ENCODE results near the gene MAPK1IP1L. TPM values are rescaled to one million over a fixed set of nuclear protein-coding genes. Genes with fewer than 3 reads are reported as not detected.
A peak's percentile ranks its signal among the peaks of the same experiment; 100 is the strongest.
"Not testable (repeated sequence)": the region's sequence is repeated elsewhere in the genome, so short reads cannot be mapped to it uniquely, and the experiment has no call there.

The MAPK1IP1L gene
- total RNA-seq, 1 experiment from 2014 or later = 55.3 TPM

DNA sequence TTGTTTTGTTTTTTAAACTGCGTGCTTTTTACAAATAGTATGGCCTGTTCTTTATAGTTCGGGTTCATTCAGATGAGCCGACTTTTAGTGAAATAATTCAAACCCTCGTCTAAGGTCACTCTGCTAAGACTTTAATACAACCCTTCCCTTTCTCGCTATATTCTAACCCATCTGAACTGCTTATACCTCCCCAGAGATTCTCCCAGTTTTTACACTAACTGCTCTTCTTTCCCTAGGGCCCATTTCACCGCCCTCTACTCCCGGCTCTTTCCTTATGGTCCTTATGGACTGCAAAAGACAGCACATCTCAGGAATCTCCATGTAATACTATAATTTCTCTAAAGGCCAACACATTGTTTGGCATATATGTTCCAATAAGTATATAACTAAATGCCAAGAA, 2.1 kb downstream of the MAPK1IP1L start:
- no peak for DNase-seq (ENCODE audit: low read depth)

DNA sequence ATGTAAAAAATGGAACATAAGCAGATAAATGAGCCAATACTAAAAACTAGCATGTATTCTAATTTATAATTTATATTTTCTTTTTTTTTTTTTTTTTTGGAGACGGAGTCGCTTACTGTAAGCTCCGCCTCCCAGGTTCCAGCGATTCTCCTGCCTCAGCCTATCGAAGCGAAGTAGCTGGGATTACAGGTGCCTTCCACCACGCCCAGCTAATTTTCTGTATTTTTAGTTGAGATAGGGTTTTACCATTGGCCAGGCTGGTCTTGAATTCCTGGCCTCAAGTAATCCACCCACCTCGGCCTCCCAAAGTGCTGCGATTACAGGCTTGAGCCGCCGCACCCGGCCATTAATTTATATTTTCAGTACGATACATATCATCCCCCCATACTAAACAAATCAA, 2.7 kb downstream of the MAPK1IP1L start:
- no peak for DNase-seq (ENCODE audit: low read depth)

DNA sequence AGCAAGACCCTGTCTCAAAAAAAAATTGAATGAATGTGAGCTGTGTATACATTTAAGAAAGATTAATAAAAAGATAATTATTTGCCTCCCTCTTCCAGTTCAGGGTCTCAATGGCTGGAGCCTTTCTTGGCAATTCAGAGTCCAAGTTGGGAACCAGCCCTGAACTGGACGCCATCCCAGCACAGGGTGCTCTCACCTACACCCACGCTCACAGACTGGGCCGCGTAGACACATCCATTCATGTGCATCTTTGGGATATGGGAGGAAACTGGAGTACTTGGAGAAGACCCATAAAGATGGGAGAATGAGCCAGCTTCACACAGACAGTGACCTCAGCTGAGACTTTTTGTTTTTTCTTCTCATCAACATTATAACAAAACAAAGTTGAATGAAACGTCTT, 6.5 kb downstream of the MAPK1IP1L start:
- no peak for DNase-seq (ENCODE audit: low read depth)

DNA sequence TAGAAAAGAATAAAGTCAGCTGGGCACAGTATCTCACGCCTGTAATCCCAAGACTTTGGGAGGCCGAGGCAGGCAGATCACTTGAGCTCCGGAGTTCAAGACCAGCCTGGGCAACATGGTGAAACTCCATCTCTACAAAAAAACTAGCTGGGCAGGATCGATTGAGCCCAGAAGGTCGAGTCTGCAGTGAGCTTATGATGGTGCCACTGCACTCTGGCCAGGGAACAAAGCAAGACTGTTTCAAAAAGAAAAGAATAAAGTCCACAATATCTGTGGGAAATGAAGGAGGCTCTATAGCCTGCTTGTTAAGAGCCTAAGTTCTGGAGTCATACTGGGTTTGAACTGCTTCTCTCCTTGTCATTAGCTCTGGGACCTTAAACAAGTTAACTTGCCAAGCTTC, 7.9 kb downstream of the MAPK1IP1L start:
- DNase-seq (ENCODE audit: low read depth) = no peak

DNA sequence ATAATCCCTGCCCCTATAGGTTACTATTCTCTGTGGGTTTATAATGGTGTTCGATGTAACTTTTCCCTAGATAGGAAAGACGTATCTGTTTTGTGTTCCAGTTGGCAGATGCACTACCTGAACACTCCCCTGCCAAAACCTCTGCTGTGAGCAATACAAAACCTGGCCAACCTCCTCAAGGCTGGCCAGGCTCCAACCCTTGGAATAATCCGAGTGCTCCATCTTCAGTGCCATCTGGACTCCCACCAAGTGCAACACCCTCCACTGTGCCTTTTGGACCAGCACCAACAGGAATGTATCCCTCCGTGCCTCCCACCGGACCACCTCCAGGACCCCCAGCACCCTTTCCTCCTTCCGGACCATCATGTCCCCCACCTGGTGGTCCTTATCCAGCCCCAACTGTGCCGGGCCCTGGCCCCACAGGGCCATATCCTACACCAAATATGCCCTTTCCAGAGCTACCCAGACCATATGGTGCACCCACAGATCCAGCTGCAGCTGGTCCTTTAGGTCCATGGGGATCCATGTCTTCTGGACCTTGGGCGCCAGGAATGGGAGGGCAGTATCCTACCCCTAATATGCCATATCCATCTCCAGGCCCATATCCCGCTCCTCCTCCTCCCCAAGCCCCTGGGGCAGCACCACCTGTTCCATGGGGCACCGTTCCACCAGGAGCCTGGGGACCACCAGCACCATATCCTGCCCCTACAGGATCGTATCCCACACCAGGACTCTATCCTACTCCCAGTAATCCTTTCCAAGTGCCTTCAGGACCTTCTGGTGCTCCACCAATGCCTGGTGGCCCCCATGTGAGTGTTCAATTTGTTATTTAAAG, 11.3 kb downstream of the MAPK1IP1L start:
- DNase-seq (ENCODE audit: low read depth) = no peak

DNA sequence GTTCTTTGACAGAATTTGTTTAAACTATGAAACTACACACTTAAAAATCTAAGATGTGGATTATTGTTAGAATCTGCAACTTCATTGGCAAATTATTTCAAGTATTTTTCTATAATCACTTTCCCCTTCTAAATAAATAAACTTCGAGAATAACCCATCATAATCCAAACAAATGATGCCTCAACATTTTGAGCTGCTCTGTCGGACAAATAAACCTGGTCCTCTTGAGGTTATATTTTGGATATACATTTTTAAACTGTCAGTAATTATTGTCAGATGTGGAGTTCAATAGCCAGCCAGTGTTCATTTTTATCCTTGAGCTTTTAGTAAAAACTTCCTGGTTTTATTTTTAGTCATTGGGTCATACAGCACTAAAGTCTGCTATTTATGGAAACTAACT, 13.4 kb downstream of the MAPK1IP1L start:
- DNase-seq (ENCODE audit: low read depth) = not testable (repeated sequence)

DNA sequence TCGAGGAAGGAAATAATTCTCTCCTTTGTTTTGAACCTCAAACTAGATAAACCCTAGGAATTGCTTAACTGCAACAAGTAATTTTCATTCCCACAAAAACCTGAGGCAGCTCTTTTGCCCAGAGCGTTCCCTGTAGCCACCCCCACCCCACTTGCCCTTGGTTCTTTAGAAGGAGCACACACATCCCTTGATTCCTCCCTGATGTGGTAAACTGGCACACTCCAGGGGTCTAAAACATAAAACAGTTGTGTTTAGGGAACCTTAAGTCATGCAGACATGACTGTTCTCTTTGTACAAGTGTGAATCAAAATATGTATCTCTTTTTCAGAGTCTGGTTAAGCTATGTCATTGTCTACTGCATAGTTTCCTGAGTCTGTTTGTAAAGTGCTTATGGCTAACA, 14.0 kb downstream of the MAPK1IP1L start:
- no peak for DNase-seq (ENCODE audit: low read depth)

DNA sequence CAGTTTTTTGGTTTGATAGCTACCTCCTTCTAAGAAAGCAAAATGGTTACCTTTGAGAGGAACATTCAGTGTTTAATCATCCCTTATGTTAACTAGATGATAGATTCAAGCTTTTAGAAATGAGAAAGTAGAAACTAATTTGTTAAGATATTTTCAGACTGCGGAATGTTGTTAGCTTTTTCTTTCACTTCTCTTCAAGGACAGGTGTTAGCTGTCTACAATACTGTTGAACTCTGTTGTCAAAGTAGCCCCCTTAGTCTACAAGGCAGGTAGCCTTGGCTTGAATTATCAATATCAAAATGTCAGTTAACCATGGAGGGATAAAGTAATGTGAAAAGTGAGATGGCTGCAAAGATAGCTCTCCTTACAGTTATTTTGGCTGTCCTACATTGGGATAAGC, 14.8 kb downstream of the MAPK1IP1L start:
- DNase-seq (ENCODE audit: low read depth) = no peak

DNA sequence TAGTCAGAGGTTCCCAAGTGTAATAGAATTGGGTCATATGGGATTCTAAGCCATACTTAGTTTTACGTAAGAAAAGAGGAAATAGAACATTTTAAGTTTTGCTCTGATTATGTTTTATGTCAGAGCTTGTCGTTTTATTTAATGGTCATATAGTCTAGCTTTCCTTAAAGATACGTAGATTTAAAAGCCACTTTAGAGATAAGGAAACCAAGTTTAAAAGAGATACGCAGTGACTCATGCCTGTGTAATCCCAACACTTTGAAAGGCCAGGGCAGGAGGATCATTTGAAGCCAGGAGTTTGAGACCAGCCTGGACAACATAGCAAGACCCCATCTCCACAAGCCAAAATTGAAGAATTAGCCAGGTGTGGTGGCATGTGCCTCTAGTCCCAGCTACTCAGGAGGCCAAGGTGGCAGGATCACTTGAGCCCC, 19.5 kb downstream of the MAPK1IP1L start:
- no peak for DNase-seq (ENCODE audit: low read depth)

DNA sequence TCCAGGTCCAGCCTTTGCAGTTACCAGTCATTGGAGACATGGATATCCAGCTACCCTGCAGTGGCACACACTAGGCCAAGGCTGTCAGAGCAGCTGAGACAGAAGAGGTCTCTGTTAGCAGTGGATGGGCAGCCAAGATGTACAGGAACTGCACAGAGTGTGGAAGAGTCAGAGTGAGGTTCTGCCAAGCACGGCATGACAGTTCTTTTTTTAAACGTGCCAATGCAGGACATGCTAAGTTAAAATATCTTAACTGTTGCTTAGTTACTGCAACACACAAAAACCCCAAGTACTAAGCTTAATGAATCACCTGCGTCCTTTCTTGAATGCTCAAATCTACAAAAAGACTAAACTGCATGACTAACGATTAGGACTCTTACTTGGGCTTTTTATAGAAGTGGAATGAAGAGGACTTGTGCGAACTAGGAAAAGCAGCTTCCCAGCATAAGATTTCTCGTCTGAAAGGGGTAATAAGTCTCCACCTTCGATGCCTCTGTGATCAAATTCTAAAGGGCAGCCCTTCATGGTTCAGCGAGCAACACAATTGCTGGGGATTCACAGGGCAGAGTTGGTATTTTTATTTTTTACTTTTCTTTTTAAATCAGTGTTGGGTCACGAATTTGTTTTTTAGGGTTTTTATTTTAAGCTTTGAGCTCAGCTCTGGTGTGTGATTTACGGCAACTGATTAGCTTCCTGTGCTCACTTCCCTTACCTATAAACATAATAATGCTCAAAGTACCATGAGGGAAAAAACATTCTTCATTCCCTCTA, 20.6 kb downstream of the MAPK1IP1L start:
- DNase-seq (ENCODE audit: low read depth) = peak; percentile 91

DNA sequence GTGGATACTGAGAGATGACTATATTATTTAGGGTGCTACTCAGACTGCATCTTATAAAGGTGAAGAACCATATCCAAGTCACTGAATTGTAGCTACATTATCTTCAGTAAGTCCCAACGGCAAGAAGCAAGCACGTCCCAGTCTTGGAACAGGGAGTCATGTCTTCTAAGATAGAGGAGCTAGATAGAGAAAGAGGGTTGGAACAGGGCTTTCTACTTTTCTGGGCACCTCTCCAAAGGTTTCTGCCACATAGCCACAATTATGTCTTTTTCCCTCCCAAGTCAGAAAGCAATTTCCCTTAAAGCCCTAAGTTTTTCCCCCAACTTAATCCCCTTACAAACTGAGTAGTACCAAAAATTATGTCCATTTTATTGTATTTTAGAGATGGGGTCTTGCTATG, 22.4 kb downstream of the MAPK1IP1L start:
- peak; percentile 45 for DNase-seq (ENCODE audit: low read depth)

DNA sequence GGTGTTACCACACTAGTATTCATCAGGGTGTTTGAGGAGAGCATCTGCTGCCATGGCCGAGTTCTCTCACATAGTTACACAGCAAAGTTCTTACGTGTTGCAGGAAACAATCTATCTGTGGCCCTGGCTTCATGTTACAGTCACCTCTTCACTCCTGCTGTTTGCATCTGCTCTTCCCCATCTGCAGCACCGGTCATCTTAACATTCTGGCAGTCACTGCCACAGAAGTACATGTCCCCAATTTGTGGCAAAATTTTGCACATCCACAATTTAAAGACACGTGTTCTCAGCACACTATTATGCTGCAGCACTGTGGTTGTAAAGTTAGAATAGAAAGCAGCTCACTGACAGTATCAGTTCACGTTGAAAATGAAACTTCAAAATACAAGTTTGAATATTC, 23.2 kb downstream of the MAPK1IP1L start:
- DNase-seq (ENCODE audit: low read depth) = no peak

DNA sequence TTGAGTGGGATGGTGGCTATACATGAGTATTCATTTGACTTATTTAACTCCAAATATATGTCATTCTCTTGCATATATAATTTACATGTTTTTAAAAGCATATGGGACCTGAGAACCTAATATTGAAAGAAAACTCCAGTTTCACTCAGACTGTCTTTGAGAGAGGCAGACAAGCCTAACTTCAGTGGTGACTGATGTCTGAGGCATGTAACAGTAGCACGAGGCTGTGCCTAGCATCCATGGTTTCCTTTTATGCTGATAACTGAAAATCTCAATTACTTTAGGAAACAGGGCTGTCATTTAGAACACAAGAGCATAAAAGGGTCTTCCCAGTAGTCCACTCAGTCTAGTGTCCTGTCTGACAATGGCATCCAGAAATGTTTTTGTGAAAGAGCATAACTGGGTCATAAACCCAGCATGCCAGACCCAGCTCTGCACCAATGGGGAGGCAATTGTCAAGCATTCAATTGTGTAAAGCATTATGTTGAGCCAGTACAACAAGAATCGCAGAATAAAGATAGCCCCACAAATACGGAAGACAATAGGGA, 24.3 kb downstream of the MAPK1IP1L start:
- no peak for DNase-seq (ENCODE audit: low read depth)

DNA sequence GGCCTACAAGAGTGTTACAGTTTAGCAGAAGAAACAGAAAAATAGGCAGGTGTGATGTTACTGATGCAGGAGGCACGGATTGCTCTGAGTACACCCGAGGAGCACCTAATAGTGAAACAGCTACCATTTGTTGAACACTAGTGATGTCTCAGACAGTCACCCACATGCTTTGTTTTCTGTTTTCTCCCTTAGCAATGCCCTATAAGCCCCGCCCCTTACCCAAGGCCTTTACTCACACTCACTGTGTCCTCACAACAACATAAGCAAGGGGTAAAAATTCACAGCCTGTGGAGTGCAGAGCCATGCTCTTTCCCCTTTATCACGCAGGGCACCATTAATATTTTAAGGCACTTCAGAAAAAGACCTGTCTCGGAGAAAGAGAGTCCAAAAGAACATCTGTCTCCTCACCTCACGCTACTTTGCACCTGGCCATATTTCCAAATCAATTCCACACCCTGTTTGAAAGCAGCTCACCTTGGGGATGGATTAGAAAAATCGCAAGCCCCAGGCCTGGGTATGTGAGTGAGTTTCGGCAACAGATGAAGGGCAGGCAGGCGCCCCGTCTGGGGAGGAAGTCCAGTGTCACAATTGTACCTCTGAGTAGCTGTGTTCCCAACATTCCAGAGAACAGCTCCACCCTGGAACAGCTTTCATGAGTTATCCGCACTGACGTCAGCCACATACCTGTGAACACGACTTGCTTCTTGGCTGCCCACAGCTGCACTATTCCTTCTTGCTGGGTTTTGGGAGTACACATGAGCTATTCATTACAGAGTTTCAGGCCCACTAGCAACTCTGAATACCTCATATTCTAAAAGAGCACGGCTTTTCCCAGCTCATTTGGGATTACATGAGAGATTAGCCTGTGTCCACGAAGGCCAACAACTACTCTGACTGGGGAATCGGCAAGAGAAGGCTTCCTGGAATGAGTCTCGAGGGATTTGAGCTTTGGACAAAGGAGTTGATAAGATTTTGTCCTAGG, 26.0 kb downstream of the MAPK1IP1L start:
- DNase-seq (ENCODE audit: low read depth) = peak; percentile 25

DNA sequence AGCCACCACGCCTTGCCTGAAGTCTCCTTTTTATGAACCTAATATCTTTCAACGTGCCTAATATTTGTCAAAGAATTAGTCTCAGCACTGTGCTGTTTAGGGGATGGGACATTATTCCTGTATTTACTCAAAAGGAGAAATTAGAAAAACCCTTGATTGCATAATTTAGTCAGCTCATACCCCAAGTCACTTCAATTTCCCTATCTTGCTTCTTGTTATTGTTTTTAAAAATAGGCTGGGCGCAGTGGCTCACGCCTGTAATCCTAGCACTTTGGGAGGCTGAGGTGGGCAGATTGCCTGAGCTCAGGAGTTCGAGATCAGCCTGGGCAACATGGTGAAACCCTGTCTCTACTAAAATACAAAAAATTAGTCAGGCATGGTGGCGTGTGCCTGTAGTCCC, 28.5 kb downstream of the MAPK1IP1L start:
- DNase-seq (ENCODE audit: low read depth) = not testable (repeated sequence)

DNA sequence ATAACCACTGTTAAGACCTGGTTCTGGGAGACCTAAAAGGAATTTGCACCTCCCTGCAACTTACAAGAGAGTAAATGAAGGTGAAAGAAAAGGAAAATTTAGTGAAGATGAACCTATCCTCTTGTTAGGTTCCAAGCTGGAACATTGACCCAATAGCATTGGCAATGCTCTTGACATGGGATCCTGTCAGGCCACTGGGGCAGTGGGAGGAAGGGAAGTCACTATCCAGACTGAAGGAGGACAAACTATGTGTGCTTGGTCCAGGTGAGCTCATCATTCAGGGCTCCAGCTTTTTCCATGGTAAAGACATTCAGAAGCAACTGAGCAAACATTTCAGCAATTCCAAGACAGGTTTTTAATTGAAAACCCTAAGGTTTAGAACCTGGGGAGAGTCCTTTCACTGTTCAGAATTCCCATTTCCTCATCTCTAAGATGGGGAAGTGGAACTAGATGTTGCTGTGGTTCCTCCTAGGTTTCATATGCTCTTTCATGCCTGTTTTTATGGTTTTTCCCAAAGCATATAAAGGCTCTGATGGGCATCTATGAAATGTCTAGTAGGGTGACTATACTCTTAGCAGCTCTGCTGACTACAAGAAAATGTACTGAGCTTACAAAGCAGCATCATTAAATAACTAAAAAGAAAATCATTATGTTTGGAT, 33.1 kb downstream of the MAPK1IP1L start:
- DNase-seq (ENCODE audit: low read depth) = no peak

DNA sequence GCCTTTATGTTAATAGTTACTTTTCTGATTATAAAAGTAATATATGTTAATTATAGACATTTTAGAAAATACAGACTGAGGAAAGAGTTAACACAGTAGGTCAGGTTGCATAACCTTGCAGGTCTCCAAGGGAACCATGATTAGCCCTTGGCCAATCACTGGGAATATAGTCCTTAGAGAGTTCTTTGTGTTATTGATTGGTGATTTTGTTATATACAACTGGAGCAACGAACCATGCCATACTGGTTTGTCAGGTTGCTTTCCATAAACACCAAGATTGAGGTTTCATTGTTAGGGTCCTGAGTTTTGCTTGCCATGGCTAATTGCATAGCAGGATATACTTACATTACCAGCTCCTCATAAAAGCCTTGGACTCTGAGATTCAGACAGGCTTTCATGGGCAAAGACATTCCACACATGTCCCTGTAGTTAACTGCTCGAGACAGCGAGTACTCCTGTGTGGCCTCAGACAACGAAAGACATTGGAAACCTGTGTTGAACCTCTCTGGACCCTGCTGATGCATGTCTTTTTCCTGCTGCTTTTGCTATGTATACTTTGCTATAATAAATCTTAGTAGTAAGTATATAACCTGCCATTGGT, 33.7 kb downstream of the MAPK1IP1L start:
- no peak for DNase-seq (ENCODE audit: low read depth)

DNA sequence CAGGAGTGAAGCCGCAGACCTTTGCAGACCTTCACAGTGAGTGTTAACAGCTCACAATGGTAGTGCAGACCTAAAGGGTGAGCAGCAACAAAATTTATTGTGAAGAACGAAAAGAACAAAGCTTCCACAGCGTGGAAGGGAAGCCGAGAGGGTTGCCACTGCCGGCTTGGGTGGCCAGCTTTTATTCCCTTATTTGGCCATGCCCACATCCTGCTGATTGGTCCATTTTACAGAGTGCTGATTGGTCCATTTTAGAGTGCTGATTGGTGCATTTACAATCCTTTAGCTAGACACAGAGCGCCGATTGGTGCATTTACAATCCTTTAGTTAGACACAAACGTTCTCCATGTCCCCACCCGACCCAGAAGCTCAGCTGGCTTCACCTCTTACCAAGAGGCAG, 35.5 kb downstream of the MAPK1IP1L start:
- no peak for DNase-seq (ENCODE audit: low read depth)

DNA sequence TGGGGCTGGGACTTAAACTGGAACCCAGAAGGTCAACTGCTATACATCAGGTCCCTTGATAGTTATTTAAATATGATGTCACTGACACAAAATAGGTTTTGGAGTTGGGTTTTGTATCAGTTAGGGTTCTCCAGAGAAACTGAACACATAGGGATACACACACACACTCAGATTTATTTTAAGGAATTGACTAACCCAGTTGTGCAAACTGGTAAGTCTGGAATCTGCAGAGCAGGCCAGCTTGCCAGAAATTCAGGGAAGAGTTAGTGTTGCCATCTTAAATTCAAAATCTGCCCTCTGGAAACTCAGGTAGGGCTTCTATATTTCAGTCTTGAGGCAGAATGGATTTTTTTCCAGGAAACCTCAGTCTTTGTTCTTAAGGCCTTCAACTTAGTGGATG, 36.9 kb downstream of the MAPK1IP1L start:
- DNase-seq (ENCODE audit: low read depth) = no peak

DNA sequence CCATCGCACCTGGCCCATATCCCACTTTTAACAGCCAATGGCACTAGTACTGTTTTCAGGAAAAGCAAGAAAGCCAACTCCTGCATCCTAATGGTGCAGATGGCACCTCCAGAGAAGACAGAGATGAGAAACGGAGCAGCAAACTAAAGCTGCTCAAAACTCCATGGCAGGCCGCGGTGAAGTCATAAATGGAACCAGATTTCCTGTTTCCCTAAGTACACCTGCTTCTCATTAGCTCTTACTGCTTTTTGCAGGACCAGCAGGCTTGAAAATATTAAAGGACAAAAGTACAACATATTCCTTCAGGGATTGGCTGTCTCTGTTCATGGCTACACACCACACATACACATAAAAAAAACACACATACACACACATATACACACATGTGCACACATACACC, 40.9 kb downstream of the MAPK1IP1L start:
- DNase-seq (ENCODE audit: low read depth) = no peak

Measured in HT1080 (cell line).